Heart left ventricle (tissue), 16 donors: ENCODE results near the gene FAM163B. TPM values are rescaled to one million over a fixed set of nuclear protein-coding genes. Genes with fewer than 3 reads are reported as not detected.

Source experiments
- ATAC-seq, 4 donors: fragments of 200-7000 bp; cut with Tn5 transposase; one replicate each; pipeline ENCODE4 v1.9.1; 2020 to 2022; ENCODE audit warnings: moderate library complexity in 4 of 4, mild to moderate bottlenecking in 3 of 4, moderate number of reproducible peaks in 1 of 4
- DNase-seq, 5 donors: peaks; one replicate each; pipeline ENCODE4 v3.0.0-alpha.2; 2020
- H3K27ac ChIP-seq, 12 donors: fragments of 200-600 bp; sonication (generic) in 4 of 12; one replicate each; pipeline versions ENCODE4 v1.5.0 to v1.8.0; 2016 to 2022; ENCODE audit warnings: mild to moderate bottlenecking in 2 of 12
- H3K27me3 ChIP-seq, 9 donors: fragments of 200-600 bp; sonication (generic) in 2 of 9; one replicate each; pipeline versions ENCODE4 v1.5.1 to v1.8.0; 2016 to 2022; ENCODE audit warnings: mild to moderate bottlenecking in 3 of 9
- H3K36me3 ChIP-seq, 9 donors: fragments of 200-600 bp; sonication (generic) in 2 of 9; one replicate each; pipeline versions ENCODE4 v1.5.0 to v1.8.0; 2018 to 2022; ENCODE audit warnings: mild to moderate bottlenecking in 2 of 9
- H3K4me1 ChIP-seq, 12 donors: fragments of 200-600 bp; sonication (generic) in 4 of 12; one replicate each; pipeline versions ENCODE4 v1.5.0 to v1.8.0; 2016 to 2022; ENCODE audit warnings: mild to moderate bottlenecking in 3 of 12
- H3K4me3 ChIP-seq, 12 donors: fragments of 200-600 bp; sonication (generic) in 4 of 12; one replicate each; pipeline versions ENCODE4 v1.5.0 to v1.8.0; 2017 to 2022; ENCODE audit warnings: mild to moderate bottlenecking in 9 of 12, moderate library complexity in 4 of 12
- H3K9me3 ChIP-seq, 12 donors: fragments of 200-600 bp; sonication (generic) in 4 of 12; one replicate each; pipeline versions ENCODE4 v1.5.0 to v1.8.0; 2016 to 2022; ENCODE audit warnings: mild to moderate bottlenecking in 1 of 12
- CTCF ChIP-seq, 12 donors: fragments of 200-600 bp; sonication (generic) in 4 of 12; IDR thresholded peaks; one replicate each; pipeline versions ENCODE4 v1.5.0 to v1.8.0; 2018 to 2022; ENCODE audit warnings: antibody characterized with exemption in 12 of 12, mild to moderate bottlenecking in 5 of 12
- POLR2A ChIP-seq, 2 donors: fragments of 450-650 bp; IDR thresholded peaks; one replicate each; pipeline ENCODE4 v1.6.1; 2017; ENCODE audit warnings: antibody characterized with exemption in 2 of 2, mild to moderate bottlenecking in 2 of 2, moderate library complexity in 2 of 2
- WGBS, 4 donors: extraction: QIAGEN DNeasy Blood & Tissue Kit in 2 of 4; methylation state at CpG; one replicate each; pipeline versions ENCODE4 v1.1.5 to v1.1.7; 2013 to 2018; 5-methylcytosine and 5-hydroxymethylcytosine counted together
- intact Hi-C, 10 donors: fragments of 100-400 bp; cut with DNase I; formaldehyde crosslinking; loops; one replicate each; pipeline versions ENCODE4 v1.11.1 to v1.14.2; 2022
- polyA plus RNA-seq, 2 donors: library from polyadenylated mRNA; stranded (reverse); fragments of 200-250 nt; gene quantifications; one replicate each; pipeline ENCODE4 v1.2.3, GENCODE V29; 2013
- total RNA-seq, 9 donors: library from RNA; depleted of rRNA in 2 of 9; stranded (reverse); fragments of >200 nt in 2 of 9; fragmentation: NEBNext Ultra II Directional in 3 of 9; extraction: Animal tissue kit (Norgen Biotek cat#: 25700) in 3 of 9; gene quantifications; one replicate each; pipeline versions ENCODE4 v1.1.0 to v1.2.4, GENCODE V29; 2016 to 2023
- donor health status: ischemic (EF 13 %, LVEDD 7.1; RV severe dilation, severe dysfunction).
- donor health status: healthy with polysubstance abuse.
- donor health status: DM: no; HTN: yes; CAD: no.
- donor health status: DM: no; HTN: no; CAD: no.
- donor health status: ischemic (EF 25% LVEDD 6.9; RV normal size, moderate dysfunction).
- donor health status: ischemic (EF 25% LVEDD 5.7; RV mildly dilated, moderate dysfunction).
- donor health status: healthy.
- donor health status: DM: yes; HTN: yes; CAD: no.
- donor health status: ischemic (EF 35%, LVEDD 5.7; RV mildly dilated, moderate dysfunction).
- donor health status: nonischemic (EF 11% LVEDD 7.7; RV severe dilation, severe dysfunction).
- donor health status: DM: yes; HTN: yes; CAD: no.
- donor health status: PGD.
- donor health status: ischemic (EF 29% LVEDD 5.4; RV normal size, mild dysfunction).
- donor health status: nonischemic (EF 23%, LVEDD 6.1; RV moderate dilation, normal function).

FAM163B gene
- total and polyA plus RNA-seq, 11 donors: 0.08 TPM; not detected in 10

GRCh38 chr9:133591985-133592384 is 17.2 kb downstream of the FAM163B start:
- TF ChIP-seq CTCF (IDR thresholded peaks at IDR 0.05) (no peak), POLR2A (IDR thresholded peaks at IDR 0.05) (no peak)
- Histone ChIP-seq H3K9me3 (peaks cover 0 to 7% (median 6%) of the 10 kb centered on the region in 12 donors), H3K4me3 (no peak overlapping the region), H3K4me1 (no peaks in the 10 kb centered on the region), H3K27ac (no peak overlapping the region), H3K27me3 (peaks cover 0 to 11% (median 3%) of the 10 kb centered on the region in 9 donors), H3K36me3 (no peaks in the 10 kb centered on the region)
- DNase-seq: no peak
- no peak for ATAC-seq
- intact Hi-C loops: loop anchor here in 1 of 10 donors (5.0 kb wide), 1 partner anchor 135 kb away; no protein-coding TSS in a partner anchor
- WGBS, 4 donors: 64 to 74% (median 69%) methylated on average over 10 of the region's 10 CpGs

- DNase-seq (peak in 2 of 5 donors; percentile 22 to 40), ATAC-seq (peak in 1 of 4 donors; percentile 9)
- Histone ChIP-seq H3K27me3 (peaks cover 2 to 18% (median 7%) of the 10 kb centered on the region in 9 donors), H3K36me3 (no peaks in the 10 kb centered on the region), H3K9me3 (peaks cover 0 to under 1% (median 0%) of the 10 kb centered on the region in 12 donors), H3K4me3 (no peak overlapping the region), H3K4me1 (peaks cover 0 to under 1% (median 0%) of the 10 kb centered on the region in 12 donors), H3K27ac (no peak overlapping the region)
- TF ChIP-seq POLR2A (IDR thresholded peaks at IDR 0.05) (no peak), CTCF (IDR thresholded peaks at IDR 0.05) (no peak)
- intact Hi-C loops: loop anchor here in 1 of 10 donors (5.0 kb wide), 1 partner anchor 136 kb away; no protein-coding TSS in a partner anchor
- 89 to 94% (median 91%) methylated on average over 13 to 17 of the region's 17 CpGs for WGBS, 4 donors
These were observed 17.9 kb downstream of the FAM163B start for GRCh38 chr9:133591116-133591910.

- Histone ChIP-seq H3K27me3 (peaks cover 5 to 27% (median 17%) of the 10 kb centered on the region in 9 donors), H3K4me1 (peaks cover 0 to 9% (median 1%) of the 10 kb centered on the region in 12 donors), H3K36me3 (no peaks in the 10 kb centered on the region), H3K27ac (no peak overlapping the region), H3K9me3 (no peaks in the 10 kb centered on the region), H3K4me3 (no peak overlapping the region)
- WGBS, 4 donors: 72 to 76% (median 74%) methylated on average over 20 of the region's 20 CpGs
- intact Hi-C loops: loop anchor here in 1 of 10 donors (5.0 kb wide), 1 partner anchor 137 kb away; no protein-coding TSS in a partner anchor
- no peak for TF ChIP-seq CTCF (IDR thresholded peaks at IDR 0.05)
- TF ChIP-seq POLR2A (IDR thresholded peaks at IDR 0.05): no peak
- DNase-seq: peak in 1 of 5 donors; percentile 40
- ATAC-seq: no peak
These were observed 18.8 kb downstream of the FAM163B start for GRCh38 chr9:133590231-133590855.
